GM23338 (cell line): Measurements from ENCODE around the gene THBS3. TPM values are rescaled to one million over a fixed set of nuclear protein-coding genes. Genes with fewer than 3 reads are reported as not detected.
"Not testable (repeated sequence)": the region's sequence is repeated elsewhere in the genome, so short reads cannot be mapped to it uniquely, and the experiment has no call there.

Experiments used
- ATAC-seq: fragments of 200-7000 bp; cut with Tn5 transposase; 3 replicates; pipeline ENCODE4 v1.9.1; 2020
- DNase-seq: peaks from one replicate; pipeline ENCODE4 v3.0.0-alpha.2; 2015; ENCODE audit warnings: low spot score
- H2AFZ ChIP-seq: fragments of 200-600 bp; sonication (generic); 2 replicates; pipeline ENCODE4 v1.8.0; 2016; ENCODE audit warnings: antibody characterized with exemption, mild to moderate bottlenecking, moderate library complexity
- H3F3A ChIP-seq: fragments of 200-600 bp; sonication (generic); replicated peaks from 2 replicates; pipeline ENCODE4 v1.8.0; 2017; ENCODE audit warnings: antibody characterized with exemption, mixed run types, low read depth
- H3K27ac ChIP-seq: fragments of 200-600 bp; sonication (generic); 2 replicates; pipeline ENCODE4 v1.6.1; 2016; ENCODE audit warnings: low read depth
- H3K27me3 ChIP-seq: fragments of 200-600 bp; sonication (generic); 2 replicates; pipeline ENCODE4 v1.8.0; 2016; ENCODE audit warnings: mild to moderate bottlenecking, mixed run types, moderate library complexity; ENCODE audit not compliant: insufficient read depth
- H3K36me3 ChIP-seq: fragments of 200-600 bp; sonication (generic); 2 replicates; pipeline ENCODE4 v1.8.0; 2016; ENCODE audit warnings: mild to moderate bottlenecking; ENCODE audit not compliant: insufficient read depth
- H3K4me1 ChIP-seq: fragments of 200-600 bp; sonication (generic); 2 replicates; pipeline ENCODE4 v1.8.0; 2016; ENCODE audit warnings: mild to moderate bottlenecking, moderate library complexity; ENCODE audit not compliant: insufficient read depth
- H3K4me2 ChIP-seq: fragments of 200-600 bp; sonication (generic); 2 replicates; pipeline ENCODE4 v1.7.1; 2017; ENCODE audit warnings: mixed run types
- H3K4me3 ChIP-seq: fragments of 200-600 bp; sonication (generic); 2 replicates; pipeline ENCODE4 v1.6.1; 2016; ENCODE audit warnings: mixed run types
- H3K79me2 ChIP-seq: fragments of 200-600 bp; sonication (generic); replicated peaks from 2 replicates; pipeline ENCODE4 v1.8.0; 2017; ENCODE audit warnings: mild to moderate bottlenecking; ENCODE audit not compliant: insufficient read depth
- H3K9me2 ChIP-seq: fragments of 200-600 bp; sonication (generic); 2 replicates; pipeline ENCODE4 v1.8.0; 2017; ENCODE audit not compliant: insufficient read depth
- H4K20me1 ChIP-seq: fragments of 200-600 bp; sonication (generic); replicated peaks from 2 replicates; pipeline ENCODE4 v1.8.0; 2017; ENCODE audit warnings: mild to moderate bottlenecking; ENCODE audit not compliant: insufficient read depth
- H3K27ac Mint-ChIP-seq: 2 replicates; pipeline ENCODE4 v1.8.0; 2020; ENCODE audit warnings: inconsistent platforms, mild to moderate bottlenecking, moderate library complexity, mixed read lengths
- H3K27me3 Mint-ChIP-seq: 3 replicates; pipeline ENCODE4 v1.8.0; 2022; ENCODE audit warnings: low read depth, mild to moderate bottlenecking, moderate library complexity, mixed read lengths, inconsistent platforms; ENCODE audit not compliant: insufficient read depth, poor library complexity
- H3K36me3 Mint-ChIP-seq: 3 replicates; pipeline ENCODE4 v1.8.0; 2021; ENCODE audit warnings: low read depth, mild to moderate bottlenecking, inconsistent platforms, moderate library complexity, mixed read lengths
- H3K4me1 Mint-ChIP-seq: 3 replicates; pipeline ENCODE4 v1.8.0; 2020; ENCODE audit warnings: mild to moderate bottlenecking, inconsistent platforms, mixed read lengths
- H3K4me3 Mint-ChIP-seq: 3 replicates; pipeline ENCODE4 v1.8.0; 2021; ENCODE audit warnings: moderate library complexity, mild to moderate bottlenecking, inconsistent platforms, mixed read lengths
- H3K9me3 Mint-ChIP-seq: 3 replicates; pipeline ENCODE4 v1.8.0; 2020; ENCODE audit warnings: moderate library complexity, mild to moderate bottlenecking, inconsistent platforms, mixed read lengths
- polyA plus RNA-seq: library from polyadenylated mRNA; unstranded; fragments of >200 nt; fragmentation: Nextera tagmentation; extraction: Ambion mirVana; gene quantifications from 2 replicates; pipeline ENCODE4 v1.2.1, GENCODE V29; 2016
- total RNA-seq: library from RNA; depleted of rRNA; stranded (reverse); fragments of >200 nt; shearing (Covaris generic); gene quantifications from 2 replicates; pipeline ENCODE4 v1.2.3, GENCODE V29; 2014

THBS3 gene
- total and polyA plus RNA-seq, 2 experiments from 2014 or later: 1.2 to 4.3 TPM

- H3K27ac Mint-ChIP-seq, H3K27me3 Mint-ChIP-seq, DNase-seq, H3K4me3 ChIP-seq, H3K4me1 Mint-ChIP-seq, ATAC-seq, H2AFZ ChIP-seq, H3K4me2 ChIP-seq, H3K4me1 ChIP-seq, H3K27ac ChIP-seq, H3K79me2 ChIP-seq, H4K20me1 ChIP-seq, H3K4me3 Mint-ChIP-seq, H3F3A ChIP-seq, H3K9me3 Mint-ChIP-seq, H3K36me3 ChIP-seq, H3K9me2 ChIP-seq, H3K27me3 ChIP-seq: not testable (repeated sequence)
- peaks cover 11% of the 10 kb centered on the region; the same call in 2 of the 3 replicates for H3K36me3 Mint-ChIP-seq
These were observed 27.7 kb upstream of the THBS3 start for GRCh38 chr1:155235375-155235774.

DNA sequence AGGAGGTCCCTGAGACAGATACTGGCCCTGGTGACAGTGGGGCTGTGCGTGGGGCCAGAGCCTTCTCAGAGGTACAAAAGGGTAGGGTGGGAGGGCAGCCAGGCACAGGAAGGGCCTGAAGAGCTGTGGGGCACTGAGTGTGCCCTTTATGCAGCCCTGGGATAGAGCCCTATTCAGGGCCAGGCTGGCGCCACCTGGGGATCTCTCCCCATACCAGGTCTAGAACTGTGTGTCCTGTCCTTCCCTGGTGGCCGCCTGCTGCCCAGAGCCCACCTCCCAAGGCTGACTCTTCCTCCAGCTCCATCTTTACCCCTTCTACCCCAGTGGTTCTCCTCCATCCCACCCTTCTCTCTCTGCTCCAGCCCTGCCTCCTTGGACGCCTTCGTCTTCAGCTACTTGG is 25.8 kb upstream of the THBS3 start:
- DNase-seq, H3K27ac ChIP-seq, H3K9me3 Mint-ChIP-seq, H3K4me1 ChIP-seq, H3K4me2 ChIP-seq, H3K36me3 ChIP-seq, H3K4me1 Mint-ChIP-seq, H3K27me3 ChIP-seq, H3K4me3 Mint-ChIP-seq, H3K4me3 ChIP-seq, H3K9me2 ChIP-seq, H2AFZ ChIP-seq, H3K79me2 ChIP-seq, H3F3A ChIP-seq, H4K20me1 ChIP-seq, H3K27ac Mint-ChIP-seq: not testable (repeated sequence)
- peaks cover 11% of the 10 kb centered on the region; the same call in 2 of the 3 replicates for H3K36me3 Mint-ChIP-seq
- peaks cover 12% of the 10 kb centered on the region for H3K27me3 Mint-ChIP-seq
- ATAC-seq: peak; percentile 62

- not testable (repeated sequence) for H3F3A ChIP-seq, H2AFZ ChIP-seq, ATAC-seq, H3K4me3 ChIP-seq, H3K4me2 ChIP-seq, H3K79me2 ChIP-seq, H3K27ac ChIP-seq, H3K9me3 Mint-ChIP-seq, H3K4me1 ChIP-seq, H3K9me2 ChIP-seq, H3K27me3 ChIP-seq, H3K4me3 Mint-ChIP-seq, DNase-seq, H3K4me1 Mint-ChIP-seq, H4K20me1 ChIP-seq, H3K27ac Mint-ChIP-seq, H3K36me3 ChIP-seq
- peaks cover 11% of the 10 kb centered on the region; the same call in 2 of the 3 replicates for H3K36me3 Mint-ChIP-seq
- peaks cover 20% of the 10 kb centered on the region for H3K27me3 Mint-ChIP-seq
These were observed 24.6 kb upstream of the THBS3 start for GRCh38 chr1:155232001-155232978.

- not testable (repeated sequence) for H3K4me3 ChIP-seq, H3F3A ChIP-seq, DNase-seq, H4K20me1 ChIP-seq, H3K27ac Mint-ChIP-seq, H3K4me2 ChIP-seq, H3K36me3 Mint-ChIP-seq, H3K9me3 Mint-ChIP-seq, ATAC-seq, H3K79me2 ChIP-seq, H3K4me1 ChIP-seq, H2AFZ ChIP-seq, H3K9me2 ChIP-seq, H3K4me3 Mint-ChIP-seq, H3K27me3 ChIP-seq, H3K36me3 ChIP-seq, H3K27ac ChIP-seq
- Mint-ChIP-seq H3K27me3 (peaks cover 26% of the 10 kb centered on the region), H3K4me1 (peaks cover 13% of the 10 kb centered on the region)
These were observed 23.6 kb upstream of the THBS3 start for GRCh38 chr1:155231302-155231701.
